ENCODE data around the gene LNX2.

Gene LNX2

DNA sequence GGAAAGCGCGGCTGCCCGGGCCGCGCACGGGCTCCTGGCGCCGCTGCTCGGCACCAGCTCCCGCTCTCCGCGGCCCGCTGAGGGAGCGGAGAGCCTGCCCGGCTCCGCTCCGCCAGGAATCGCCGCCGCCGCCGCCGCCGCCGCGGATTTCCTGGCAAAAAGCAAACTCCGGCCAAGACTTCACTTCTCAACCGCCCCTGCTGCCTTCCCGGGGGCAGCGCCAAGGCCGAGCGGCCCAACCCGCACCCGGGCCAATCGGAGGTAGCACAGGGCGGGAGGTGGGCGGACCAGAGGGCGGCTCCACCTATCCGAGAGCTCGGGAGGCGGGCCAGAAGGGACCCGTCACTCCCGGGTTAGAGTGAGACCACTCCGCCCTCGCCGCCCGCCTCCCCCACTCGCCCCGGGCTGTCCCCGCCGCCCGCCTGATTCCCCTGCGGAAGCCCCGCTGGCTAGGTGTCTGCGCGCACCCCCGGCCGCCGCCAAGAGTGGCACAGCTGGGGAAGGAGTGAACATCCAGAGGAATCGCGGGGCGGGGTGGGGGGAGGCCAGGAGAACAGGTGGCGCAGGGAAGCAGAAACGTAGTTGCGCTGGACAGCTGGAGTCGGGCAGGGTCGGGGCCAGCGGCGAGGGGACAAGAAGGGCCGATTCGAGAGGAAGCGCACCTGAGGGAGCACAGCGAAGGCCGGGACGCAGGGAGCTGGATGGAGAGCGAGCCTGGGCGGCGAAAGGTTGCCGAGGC lies at the start of gene LNX2:
LNX2 (minus strand) TSS at position 153 of the 739 bp plus-strand sequence. CDS start 38,826 bp downstream, outside the sequence.
- no peak for TF ChIP-seq CTCF (conservative IDR thresholded peaks at IDR 0.05; ENCODE audit: low read length)
- peak within 1 kb of the TSS; percentile 81 for H3K4me3 ChIP-seq (ENCODE audit: low read length)
- peak; percentile 96 for DNase-seq (ENCODE audit: low read depth)

DNA sequence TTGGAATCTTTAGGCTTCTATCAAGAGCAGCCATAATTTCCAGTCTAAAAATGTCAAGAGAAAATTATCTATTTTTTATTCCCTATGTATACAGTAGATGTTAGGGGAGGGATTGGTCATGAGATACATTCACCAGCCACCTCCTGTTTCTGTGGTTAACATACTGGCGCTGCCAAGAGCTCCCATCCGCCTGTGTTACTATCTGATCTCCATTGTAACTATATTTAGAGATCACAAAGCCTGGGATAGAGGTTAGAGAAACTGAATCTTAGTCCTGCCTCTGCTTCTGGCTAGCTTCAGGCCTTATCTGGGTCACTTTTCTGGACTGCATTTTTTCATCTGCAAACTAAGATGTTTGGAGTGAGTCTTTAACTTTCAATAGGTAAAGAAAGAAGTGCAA lies 47.6 kb upstream of the LNX2 start:
- DNase-seq (ENCODE audit: low read depth) = no peak

DNA sequence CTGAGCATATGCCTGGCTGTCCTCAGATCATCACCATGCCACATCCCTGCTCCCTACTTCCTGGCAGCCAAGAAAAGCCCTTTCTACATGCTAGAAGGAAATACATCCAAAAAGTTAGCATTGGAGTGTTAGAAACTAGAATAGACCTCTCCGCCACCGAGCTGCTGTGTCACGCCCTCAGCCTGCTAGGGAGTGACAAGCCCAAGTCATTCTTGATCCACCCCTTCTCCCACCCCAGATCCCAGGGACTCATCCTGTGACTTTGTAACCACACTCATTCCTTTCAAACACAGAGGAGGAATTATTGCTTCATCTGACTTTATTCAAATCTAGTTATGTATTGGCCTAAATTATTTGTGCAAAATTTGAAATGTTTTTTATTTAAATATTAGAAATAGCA lies 46.6 kb upstream of the LNX2 start:
- DNase-seq (ENCODE audit: low read depth) = no peak
- TF ChIP-seq CTCF (conservative IDR thresholded peaks at IDR 0.05; ENCODE audit: low read length) = no peak
- H3K4me3 ChIP-seq (ENCODE audit: low read length) = no peak overlapping the region

More for the DNA sequence above, 47.6 kb upstream of the LNX2 start:
- TF ChIP-seq CTCF (conservative IDR thresholded peaks at IDR 0.05; ENCODE audit: low read length) = no peak
- H3K4me3 ChIP-seq (ENCODE audit: low read length) = no peak overlapping the region

DNA sequence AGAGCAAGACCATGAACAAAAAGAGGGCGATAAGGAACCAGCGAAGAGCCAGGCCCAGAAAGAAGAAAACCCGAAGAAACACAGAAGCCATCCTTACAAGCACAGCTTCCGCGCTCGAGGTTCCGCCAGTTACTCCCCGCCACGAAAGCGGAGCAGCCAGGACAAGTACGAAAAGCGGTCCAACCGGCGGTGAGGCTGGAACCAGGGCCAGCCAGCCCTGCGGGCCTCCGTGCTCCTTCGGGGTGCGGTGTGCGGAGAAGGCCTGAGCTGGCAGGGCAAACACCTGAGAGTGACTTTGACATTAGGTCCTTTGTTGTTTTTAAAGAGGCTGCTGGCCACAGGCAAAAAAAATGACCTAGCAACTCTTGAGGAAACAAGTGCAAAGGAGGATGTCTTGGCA lies 45.4 kb upstream of the LNX2 start:
- no peak for TF ChIP-seq CTCF (conservative IDR thresholded peaks at IDR 0.05; ENCODE audit: low read length)
- no peak overlapping the region for H3K4me3 ChIP-seq (ENCODE audit: low read length)
- DNase-seq (ENCODE audit: low read depth) = no peak

DNA sequence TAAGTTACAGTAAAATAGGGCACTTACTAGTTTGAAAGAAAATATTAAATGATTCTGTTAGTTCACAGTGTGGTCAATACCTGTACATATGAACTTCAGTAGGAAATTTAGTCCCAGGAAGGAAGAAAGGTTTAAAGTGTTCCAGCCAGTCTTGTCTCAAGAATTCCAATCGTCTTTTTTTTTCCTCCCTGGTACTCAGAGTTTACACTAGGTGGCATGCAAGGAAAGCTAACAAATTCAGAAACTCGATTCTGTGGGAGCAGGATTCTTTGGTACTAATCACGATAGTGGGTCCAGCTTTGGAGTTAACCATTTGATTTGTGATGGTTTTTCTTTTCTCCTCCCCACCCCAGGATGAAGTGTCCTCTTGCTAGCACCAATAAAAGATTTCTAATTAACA lies 45.0 kb upstream of the LNX2 start:
- peak; percentile 6 for DNase-seq (ENCODE audit: low read depth)
- peak; percentile 36 for TF ChIP-seq CTCF (conservative IDR thresholded peaks at IDR 0.05; ENCODE audit: low read length)

GRCh38 chr13:27663947-27664346 lies 43.6 kb upstream of the LNX2 start:
- no peak for DNase-seq (ENCODE audit: low read depth)
- no peak for TF ChIP-seq CTCF (conservative IDR thresholded peaks at IDR 0.05; ENCODE audit: low read length)
- no peak overlapping the region for H3K4me3 ChIP-seq (ENCODE audit: low read length)

More for the DNA sequence above, 45.0 kb upstream of the LNX2 start:
- no peak overlapping the region for H3K4me3 ChIP-seq (ENCODE audit: low read length)

DNA sequence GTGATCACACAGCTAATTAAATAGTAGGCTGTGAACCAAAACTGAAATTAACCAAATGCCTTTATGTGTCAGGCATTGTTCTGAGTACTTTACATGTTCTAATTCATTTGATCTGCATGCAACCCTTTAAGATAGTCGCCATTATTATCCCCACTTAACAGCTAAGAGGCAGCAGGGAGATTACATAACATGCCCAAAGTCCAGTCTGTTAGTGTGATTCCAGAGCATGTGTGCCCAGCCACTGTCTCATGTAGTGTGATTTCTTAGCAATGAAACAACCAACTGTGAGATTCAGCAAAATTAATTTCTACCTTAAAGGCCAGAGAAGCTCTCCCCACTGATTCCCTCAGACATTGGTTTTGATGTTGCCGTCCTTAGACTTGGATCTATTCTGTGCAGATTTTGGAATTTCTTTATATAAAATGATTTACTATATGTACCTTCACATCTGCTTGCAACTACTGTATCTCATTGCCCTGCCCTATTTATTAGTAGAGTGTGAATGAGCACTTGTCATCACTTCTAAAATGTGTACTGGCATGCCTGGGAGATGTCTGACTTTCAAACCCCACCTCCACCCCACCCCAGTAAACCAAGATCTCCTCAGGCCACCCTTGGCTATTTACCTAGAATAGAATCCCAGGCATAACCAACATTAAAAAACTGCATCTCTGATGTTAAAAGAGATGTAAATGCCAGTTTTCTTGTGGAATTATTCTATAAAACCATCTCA lies 42.6 kb upstream of the LNX2 start:
- no peak for TF ChIP-seq CTCF (conservative IDR thresholded peaks at IDR 0.05; ENCODE audit: low read length)
- H3K4me3 ChIP-seq (ENCODE audit: low read length) = no peak overlapping the region
- DNase-seq (ENCODE audit: low read depth) = no peak

Measured in AG10803 (cell line).